Panc1 (cell line): ENCODE measurements around the gene ANAPC5. TPM values are rescaled to one million over a fixed set of nuclear protein-coding genes. Genes with fewer than 3 reads are reported as not detected.

Experiments
- ATAC-seq: fragments of 200-7000 bp; cut with Tn5 transposase; 2 replicates; pipeline ENCODE4 v1.9.1; 2020; ENCODE audit warnings: mild to moderate bottlenecking, moderate library complexity
- BruUV-seq: library from RNA; stranded (reverse); fragments of 400-500 nt; replicated peaks from 2 replicates; lab custom pipeline; 2021; lab: Mats Ljungman, UMichigan
- CTCF ChIA-PET: fragments of 300-600 bp; sonication (Branson Sonifier 250); formaldehyde crosslinking; loops from one replicate; lab custom pipeline; 2022; ENCODE audit warnings: antibody characterized with exemption; lab: Charles Lee
- POLR2A ChIA-PET: fragments of 300-600 bp; sonication (Branson Sonifier 250); formaldehyde crosslinking; loops from one replicate; lab custom pipeline; 2022; ENCODE audit warnings: antibody characterized with exemption; lab: Charles Lee
- DNase-seq: peaks from one replicate; pipeline ENCODE4 v3.0.0-alpha.2; 2010; ENCODE audit warnings: low read depth, low spot score
- H3K27ac ChIP-seq: 2 replicates; pipeline ENCODE4 v1.5.1; 2011; ENCODE audit warnings: mild to moderate bottlenecking, low read length, inconsistent platforms
- H3K27me3 ChIP-seq: fragments of 200-500 bp; sonication (Bioruptor generic); 2 replicates; pipeline ENCODE4 v1.6.0; 2014; ENCODE audit warnings: low read length, inconsistent platforms; ENCODE audit not compliant: control insufficient read depth, insufficient read depth
- H3K36me3 ChIP-seq: fragments of 200-500 bp; sonication (Bioruptor generic); 2 replicates; pipeline ENCODE4 v1.5.1; 2014; ENCODE audit warnings: inconsistent platforms, mild to moderate bottlenecking, low read length, moderate library complexity; ENCODE audit not compliant: control insufficient read depth, insufficient read depth
- H3K4me1 ChIP-seq: 2 replicates; pipeline ENCODE4 v1.5.1; 2011; ENCODE audit warnings: inconsistent platforms, mild to moderate bottlenecking, low read length, moderate library complexity; ENCODE audit not compliant: control insufficient read depth, insufficient read depth
- H3K4me3 ChIP-seq, 2 experiments: 2 replicates each; pipeline ENCODE4 v1.5.1; 2011 to 2012; ENCODE audit warnings: low read depth in 2 of 2, low read length in 2 of 2, mild to moderate bottlenecking in 2 of 2, inconsistent platforms in 1 of 2, moderate library complexity in 1 of 2
- H3K9me3 ChIP-seq: fragments of 200-500 bp; sonication (Bioruptor generic); 2 replicates; pipeline ENCODE4 v1.5.1; 2014; ENCODE audit warnings: low read depth, mild to moderate bottlenecking, inconsistent platforms, low read length, moderate library complexity; ENCODE audit not compliant: control insufficient read depth, insufficient read depth
- POLR2AphosphoS5 ChIP-seq: IDR thresholded peaks from 2 replicates; pipeline ENCODE4 v1.6.1; 2012; ENCODE audit warnings: mild to moderate bottlenecking, low read depth, low read length, moderate library complexity
- REST ChIP-seq, 2 experiments: IDR thresholded peaks; 2 replicates each; pipeline ENCODE4 v1.6.1; 2011 to 2012; ENCODE audit warnings: low read depth in 2 of 2, control low read depth in 1 of 2, low read length in 1 of 2, mild to moderate bottlenecking in 1 of 2, moderate library complexity in 1 of 2; ENCODE audit not compliant: insufficient read depth in 1 of 2
- SIN3A ChIP-seq: IDR thresholded peaks from 2 replicates; pipeline ENCODE4 v1.6.1; 2012; ENCODE audit warnings: low read depth, mild to moderate bottlenecking, low read length, moderate library complexity, borderline replicate concordance; ENCODE audit not compliant: insufficient read depth
- TCF7L2 ChIP-seq: IDR thresholded peaks from 2 replicates; pipeline ENCODE4 v1.6.1; 2011; ENCODE audit warnings: mild to moderate bottlenecking, low read depth, low read length, inconsistent platforms
- in situ Hi-C: cut with HindIII; loops from 2 replicates; pipeline ENCODE4 v1.10.0; 2016; ENCODE audit warnings: low sequenced_read_pairs, low pct_unique_long_range_greater_than_20kb
- intact Hi-C: fragments of 100-400 bp; cut with micrococcal nuclease; formaldehyde crosslinking; loops from one replicate; pipeline ENCODE4 v1.10.0; 2022; ENCODE audit not compliant: unreplicated experiment
- total RNA-seq: library from RNA; stranded (reverse); gene quantifications from one replicate; pipeline ENCODE4 v1.2.1, GENCODE V29; 2021; ENCODE audit not compliant: unreplicated experiment
- TF ChIP-seq, protein P1 (sequence below): fragments of 450-650 bp; IDR thresholded peaks from 2 replicates; pipeline ENCODE4 v1.5.1; 2017; ENCODE audit warnings: mild to moderate bottlenecking

Gene ANAPC5
- total RNA-seq, 1 experiment from 2014 or later: 101 TPM

DNA sequence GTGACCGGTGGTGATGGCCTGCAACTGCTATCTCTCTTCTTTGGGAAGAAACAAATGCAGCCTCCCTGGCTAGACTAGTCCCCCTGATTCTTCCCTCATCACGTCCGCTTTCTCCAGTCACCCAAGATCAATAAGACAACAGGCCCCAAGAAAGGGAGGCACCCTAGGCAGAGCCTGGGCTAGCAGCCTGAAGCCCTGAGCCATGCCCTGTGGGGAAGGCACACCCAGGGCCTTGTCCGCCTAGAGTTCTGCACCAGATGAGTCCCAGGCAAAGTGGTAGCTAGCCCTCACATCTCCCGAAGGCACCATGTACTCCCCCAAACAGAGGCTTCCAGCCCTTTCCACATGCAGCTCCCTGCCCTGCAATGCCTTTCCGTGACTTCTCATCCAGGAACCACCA, 90.8 kb downstream of the ANAPC5 start:
- BruUV-seq: no TSS peak
- ATAC-seq: no peak
- H3K36me3 ChIP-seq: no peaks in the 10 kb centered on the region; the same call in 1 of the 2 replicates

DNA sequence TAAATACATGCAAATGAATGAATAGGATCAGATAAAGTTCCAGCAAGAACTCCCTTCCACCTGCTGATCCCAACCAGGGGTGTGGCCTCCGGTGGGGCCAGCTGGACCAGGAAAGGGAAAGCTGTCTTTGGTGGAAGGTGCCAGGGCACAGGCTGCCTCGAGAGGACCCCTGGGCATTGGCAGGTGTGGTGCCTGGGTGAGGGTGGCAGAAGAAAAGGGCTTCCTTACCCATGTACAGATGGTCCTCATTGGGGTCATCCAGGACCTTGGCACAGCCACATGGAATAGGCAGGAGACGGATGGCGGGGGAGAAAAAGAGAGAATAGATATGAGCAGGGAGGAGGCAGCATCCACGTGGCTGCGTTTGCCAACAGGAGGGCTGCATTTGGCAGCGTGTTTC, 92.1 kb downstream of the ANAPC5 start:
- no peaks in the 10 kb centered on the region; the same call in 1 of the 2 replicates for H3K36me3 ChIP-seq
- TF ChIP-seq, protein P1, sequence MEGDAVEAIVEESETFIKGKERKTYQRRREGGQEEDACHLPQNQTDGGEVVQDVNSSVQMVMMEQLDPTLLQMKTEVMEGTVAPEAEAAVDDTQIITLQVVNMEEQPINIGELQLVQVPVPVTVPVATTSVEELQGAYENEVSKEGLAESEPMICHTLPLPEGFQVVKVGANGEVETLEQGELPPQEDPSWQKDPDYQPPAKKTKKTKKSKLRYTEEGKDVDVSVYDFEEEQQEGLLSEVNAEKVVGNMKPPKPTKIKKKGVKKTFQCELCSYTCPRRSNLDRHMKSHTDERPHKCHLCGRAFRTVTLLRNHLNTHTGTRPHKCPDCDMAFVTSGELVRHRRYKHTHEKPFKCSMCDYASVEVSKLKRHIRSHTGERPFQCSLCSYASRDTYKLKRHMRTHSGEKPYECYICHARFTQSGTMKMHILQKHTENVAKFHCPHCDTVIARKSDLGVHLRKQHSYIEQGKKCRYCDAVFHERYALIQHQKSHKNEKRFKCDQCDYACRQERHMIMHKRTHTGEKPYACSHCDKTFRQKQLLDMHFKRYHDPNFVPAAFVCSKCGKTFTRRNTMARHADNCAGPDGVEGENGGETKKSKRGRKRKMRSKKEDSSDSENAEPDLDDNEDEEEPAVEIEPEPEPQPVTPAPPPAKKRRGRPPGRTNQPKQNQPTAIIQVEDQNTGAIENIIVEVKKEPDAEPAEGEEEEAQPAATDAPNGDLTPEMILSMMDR: no peak
- TF ChIP-seq POLR2AphosphoS5: no peak
- no peak for TF ChIP-seq SIN3A
- TF ChIP-seq TCF7L2: no peak
- no peak for TF ChIP-seq REST (IDR thresholded peaks at IDR 0.05; ENCODE audit: insufficient read depth in 1 of 2, low read depth in 2 of 2, low read length in 1 of 2)
- ChIA-PET CTCF (no interaction called here), POLR2A (no interaction called here)
- no peaks in the 10 kb centered on the region for H3K4me1 ChIP-seq
- H3K27me3 ChIP-seq: no peaks in the 10 kb centered on the region
- ATAC-seq (no peak), DNase-seq (no peak)
- no peak overlapping the region for H3K27ac ChIP-seq
- intact Hi-C loops: no loop called here
- H3K4me3 ChIP-seq: no peak overlapping the region
- in situ Hi-C loops: no loop called here
- H3K9me3 ChIP-seq: no peaks in the 10 kb centered on the region
- no TSS peak for BruUV-seq

More for the DNA sequence above, 90.8 kb downstream of the ANAPC5 start:
- in situ Hi-C loops: no loop called here
- no peaks in the 10 kb centered on the region for H3K9me3 ChIP-seq
- H3K4me1 ChIP-seq: no peaks in the 10 kb centered on the region
- CTCF ChIA-PET: no interaction called here
- POLR2A ChIA-PET: no interaction called here
- intact Hi-C loops: no loop called here
- DNase-seq: no peak
- TF ChIP-seq POLR2AphosphoS5: no peak
- H3K4me3 ChIP-seq: no peak overlapping the region
- no peak overlapping the region for H3K27ac ChIP-seq
- H3K27me3 ChIP-seq: no peaks in the 10 kb centered on the region

- TF ChIP-seq REST (IDR thresholded peaks at IDR 0.05; ENCODE audit: insufficient read depth in 1 of 2, low read depth in 2 of 2, low read length in 1 of 2): no peak
- no peak for TF ChIP-seq TCF7L2
- no peak for TF ChIP-seq POLR2AphosphoS5
- TF ChIP-seq, protein P1: no peak
- no peak for TF ChIP-seq SIN3A
- in situ Hi-C loops (no loop called here), intact Hi-C loops (no loop called here)
- H3K4me1 ChIP-seq: no peaks in the 10 kb centered on the region
- ChIA-PET CTCF (no interaction called here), POLR2A (no interaction called here)
- H3K27me3 ChIP-seq: no peaks in the 10 kb centered on the region
- no TSS peak for BruUV-seq
- no peaks in the 10 kb centered on the region for H3K9me3 ChIP-seq
- no peak for ATAC-seq
- H3K4me3 ChIP-seq: no peak overlapping the region
- H3K27ac ChIP-seq: no peak overlapping the region
- no peak for DNase-seq
- peaks cover 2% of the 10 kb centered on the region; the same call in 1 of the 2 replicates for H3K36me3 ChIP-seq
Observed at GRCh38 chr12:121259074-121259473, 93.1 kb downstream of the ANAPC5 start.
